ENCODE measurements around the gene GDA. TPM values are rescaled to one million over a fixed set of nuclear protein-coding genes. Genes with fewer than 3 reads are reported as not detected.

The GDA gene
- total RNA-seq, 1 donor from 2014 or later: 6.6 TPM

- DNase-seq (ENCODE audit: low spot score): no peak
Observed at GRCh38 chr9:72150127-72150526, 887 bp downstream of the GDA start.

- no peak for DNase-seq (ENCODE audit: low spot score)
Observed at GRCh38 chr9:72150661-72151060, 1.4 kb downstream of the GDA start.

- DNase-seq (ENCODE audit: low spot score): no peak
Observed at GRCh38 chr9:72151104-72151503, 1.9 kb downstream of the GDA start.

- no peak for DNase-seq (ENCODE audit: low spot score)
Observed at GRCh38 chr9:72154468-72155285, 5.4 kb downstream of the GDA start.

- DNase-seq (ENCODE audit: low spot score): no peak
Observed at GRCh38 chr9:72155301-72155700, 6.1 kb downstream of the GDA start.

GRCh38 chr9:72156586-72156985 is 7.3 kb downstream of the GDA start:
- no peak for DNase-seq (ENCODE audit: low spot score)

GRCh38 chr9:72158680-72159079 is 9.4 kb downstream of the GDA start:
- DNase-seq (ENCODE audit: low spot score): no peak

- no peak for DNase-seq (ENCODE audit: low spot score)
Observed at GRCh38 chr9:72160446-72161123, 11.3 kb downstream of the GDA start.

- DNase-seq (ENCODE audit: low spot score): no peak
Observed at GRCh38 chr9:72165326-72165725, 16.1 kb downstream of the GDA start.

GRCh38 chr9:72165821-72166547 is 16.7 kb downstream of the GDA start:
- DNase-seq (ENCODE audit: low spot score): no peak

- DNase-seq (ENCODE audit: low spot score): no peak
Observed at GRCh38 chr9:72168075-72168474, 18.8 kb downstream of the GDA start.

- no peak for DNase-seq (ENCODE audit: low spot score)
Observed at GRCh38 chr9:72169178-72169577, 19.9 kb downstream of the GDA start.

- DNase-seq (ENCODE audit: low spot score): no peak
Observed at GRCh38 chr9:72173080-72173479, 23.8 kb downstream of the GDA start.

- DNase-seq (ENCODE audit: low spot score): no peak
Observed at GRCh38 chr9:72185561-72185960, 36.3 kb downstream of the GDA start.

GRCh38 chr9:72187121-72187695 is 38.0 kb downstream of the GDA start:
- DNase-seq (ENCODE audit: low spot score): no peak

- no peak for DNase-seq (ENCODE audit: low spot score)
Observed at GRCh38 chr9:72188232-72188631, 39.0 kb downstream of the GDA start.

GRCh38 chr9:72193478-72193881 is 44.2 kb downstream of the GDA start:
- no peak for DNase-seq (ENCODE audit: low spot score)

- DNase-seq (ENCODE audit: low spot score): no peak
Observed at GRCh38 chr9:72199238-72199637, 50.0 kb downstream of the GDA start.

- no peak for DNase-seq (ENCODE audit: low spot score)
Observed at GRCh38 chr9:72200452-72200851, 51.2 kb downstream of the GDA start.

GRCh38 chr9:72202009-72202408 is 52.8 kb downstream of the GDA start:
- DNase-seq (ENCODE audit: low spot score): no peak

- DNase-seq (ENCODE audit: low spot score): no peak
Observed at GRCh38 chr9:72203205-72203803, 54.1 kb downstream of the GDA start.

- DNase-seq (ENCODE audit: low spot score): no peak
Observed at GRCh38 chr9:72204062-72204461, 54.8 kb downstream of the GDA start.

Data from ureter (tissue), 1 donor.